ENCODE results near the gene COASY.

The COASY gene

GRCh38 chr17:42531455-42532354, 30.2 kb upstream of the COASY start:
- H3K27ac ChIP-seq = peak overlapping the region; percentile 85 to 95
- peak; percentile 77 for DNase-seq (ENCODE audit: low spot score)
- TF ChIP-seq CTCF (IDR thresholded peaks at IDR 0.05) = peak; percentile 42

GRCh38 chr17:42535155-42536047, 26.5 kb upstream of the COASY start:
- TF ChIP-seq CTCF (IDR thresholded peaks at IDR 0.05) = no peak
- no peak for DNase-seq (ENCODE audit: low spot score)
- Histone ChIP-seq H3K4me3 (peak overlapping the region; percentile 75), H3K27ac (peak overlapping the region; percentile 94 to 95)

More at GRCh38 chr17:42531455-42532354, 30.2 kb upstream of the COASY start:
- H3K4me3 ChIP-seq = peak overlapping the region; percentile 75

GRCh38 chr17:42536048-42536371, 25.9 kb upstream of the COASY start, which contains the start of gene NAGLU:
Gene NAGLU (plus strand): TSS chr17:42536241. CDS start chr17:42536273, 32 bp downstream.
- H3K27ac ChIP-seq = peak within 1 kb of the TSS; percentile 94 to 95
- peak; percentile 98 for DNase-seq (ENCODE audit: low spot score)
- TF ChIP-seq CTCF (IDR thresholded peaks at IDR 0.05) = no peak
- H3K4me3 ChIP-seq = peak within 1 kb of the TSS; percentile 75

- peak overlapping the region; percentile 75 for H3K4me3 ChIP-seq
- peak; percentile 92 for DNase-seq (ENCODE audit: low spot score)
- no peak for TF ChIP-seq CTCF (IDR thresholded peaks at IDR 0.05)
- H3K27ac ChIP-seq = peak overlapping the region; percentile 94 to 95
Observed at GRCh38 chr17:42536372-42537155, 25.4 kb upstream of the COASY start.

GRCh38 chr17:42537156-42537805, 24.7 kb upstream of the COASY start:
- no peak for DNase-seq (ENCODE audit: low spot score)
- Histone ChIP-seq H3K4me3 (peak overlapping the region; percentile 75), H3K27ac (peak overlapping the region; percentile 94 to 95)
- no peak for TF ChIP-seq CTCF (IDR thresholded peaks at IDR 0.05)

GRCh38 chr17:42537826-42538451, 24.0 kb upstream of the COASY start:
- no peak for DNase-seq (ENCODE audit: low spot score)
- Histone ChIP-seq H3K4me3 (no peak overlapping the region), H3K27ac (no peak overlapping the region)
- no peak for TF ChIP-seq CTCF (IDR thresholded peaks at IDR 0.05)
